A673 (cell line): ENCODE data around the gene PBX1. TPM values are rescaled to one million over a fixed set of nuclear protein-coding genes. Genes with fewer than 3 reads are reported as not detected.

Experiments used
- BruUV-seq: library from RNA; stranded (reverse); fragments of 400-500 nt; replicated peaks from 2 replicates; lab custom pipeline; 2021; lab: Mats Ljungman, UMichigan
- CTCF ChIA-PET: fragments of 300-600 bp; sonication (Branson Sonifier 250); formaldehyde crosslinking; loops from one replicate; lab custom pipeline; 2022; ENCODE audit warnings: antibody characterized with exemption; lab: Charles Lee
- POLR2A ChIA-PET: fragments of 300-600 bp; sonication (Branson Sonifier 250); formaldehyde crosslinking; loops from one replicate; lab custom pipeline; 2022; ENCODE audit warnings: antibody characterized with exemption; ENCODE audit not compliant: low non-redundant PET; lab: Charles Lee
- DNase-seq: peaks from one replicate; pipeline ENCODE4 v3.0.0-alpha.2; 2015; ENCODE audit warnings: low spot score
- H3K27ac ChIP-seq: fragments of 200-600 bp; sonication (generic); 2 replicates; pipeline ENCODE4 v1.5.1; 2016; ENCODE audit warnings: mixed run types, low read depth, mild to moderate bottlenecking, mixed read lengths, antibody characterized with exemption, low read length; ENCODE audit not compliant: poor library complexity, severe bottlenecking
- H3K27me3 ChIP-seq: fragments of 200-600 bp; sonication (generic); replicated peaks from 2 replicates; pipeline ENCODE4 v1.6.1; 2017; ENCODE audit warnings: mixed run types, low read depth, mild to moderate bottlenecking, mixed read lengths, antibody characterized with exemption, low read length; ENCODE audit not compliant: insufficient read depth, poor library complexity
- H3K36me3 ChIP-seq: fragments of 200-600 bp; sonication (generic); 2 replicates; pipeline ENCODE4 v1.6.1; 2016; ENCODE audit warnings: mixed run types, mild to moderate bottlenecking, mixed read lengths, antibody characterized with exemption, low read length; ENCODE audit not compliant: insufficient read depth, poor library complexity, severe bottlenecking
- H3K4me1 ChIP-seq: fragments of 200-600 bp; sonication (generic); 2 replicates; pipeline ENCODE4 v1.6.1; 2017; ENCODE audit warnings: mixed run types, mild to moderate bottlenecking, mixed read lengths, antibody characterized with exemption, low read length; ENCODE audit not compliant: insufficient read depth, poor library complexity, severe bottlenecking
- H3K4me3 ChIP-seq: fragments of 200-600 bp; sonication (generic); 2 replicates; pipeline ENCODE4 v1.5.1; 2016; ENCODE audit warnings: low read depth, mixed run types, mild to moderate bottlenecking, mixed read lengths, low read length; ENCODE audit not compliant: poor library complexity, severe bottlenecking
- H3K9me3 ChIP-seq: fragments of 200-600 bp; sonication (generic); 2 replicates; pipeline ENCODE4 v1.6.1; 2016; ENCODE audit warnings: mixed run types, low read depth, mild to moderate bottlenecking, mixed read lengths, antibody characterized with exemption, low read length; ENCODE audit not compliant: poor library complexity, severe bottlenecking
- EZH2 ChIP-seq: fragments of 200-600 bp; sonication (generic); IDR thresholded peaks from 2 replicates; pipeline ENCODE4 v1.6.1; 2017; ENCODE audit warnings: borderline replicate concordance, low read depth, mild to moderate bottlenecking, mixed read lengths, antibody characterized with exemption, low read length; ENCODE audit not compliant: poor library complexity, severe bottlenecking
- intact Hi-C: fragments of 100-400 bp; cut with micrococcal nuclease; formaldehyde crosslinking; loops from one replicate; pipeline ENCODE4 v1.10.0; 2022; ENCODE audit not compliant: unreplicated experiment
- total RNA-seq: library from RNA; stranded (reverse); gene quantifications from 2 replicates; pipeline ENCODE4 v1.2.3, GENCODE V29; 2021
- TF ChIP-seq, protein P1 (sequence below): fragments of 300-800, 200-600 bp; sonication (generic); conservative IDR thresholded peaks from 2 replicates; pipeline ENCODE4 v1.5.1; 2017; ENCODE audit warnings: low read depth, mild to moderate bottlenecking, antibody characterized with exemption, low read length, moderate library complexity, mixed read lengths

PBX1 gene
- total RNA-seq, 1 experiment from 2014 or later = 51.5 TPM

DNA sequence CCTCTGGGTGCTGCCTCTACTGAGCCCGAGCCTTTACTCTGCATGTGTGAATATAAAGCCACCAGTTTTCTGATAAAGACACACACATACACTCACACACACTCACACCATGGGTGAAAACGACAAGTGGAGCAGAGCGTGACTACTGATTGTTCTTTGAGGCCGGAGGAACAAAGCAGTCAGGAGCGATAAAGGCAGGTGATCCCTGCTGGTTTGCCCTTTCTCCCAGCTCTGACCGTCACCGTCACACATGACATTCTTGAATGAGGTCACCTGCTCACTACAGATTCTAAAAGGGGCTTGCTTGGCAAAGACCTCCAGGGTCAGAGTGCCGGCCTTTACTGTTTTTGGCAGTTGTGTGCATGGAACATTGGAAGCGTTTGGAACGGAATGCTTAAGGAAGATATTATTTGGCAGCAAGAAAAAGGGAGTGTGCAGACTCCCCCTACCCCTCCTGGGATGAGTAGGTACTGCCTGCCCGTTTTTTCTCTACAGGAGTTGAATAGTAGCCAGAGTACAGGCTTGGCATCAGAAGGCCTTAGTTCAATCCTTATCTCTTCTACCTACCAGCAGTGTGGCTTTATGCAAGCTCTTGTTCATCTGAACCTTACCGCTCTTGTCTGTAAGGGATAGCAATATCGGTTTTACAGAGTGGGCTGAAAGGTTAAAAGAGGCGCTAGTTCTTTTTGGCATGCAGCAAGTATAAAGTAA, 79.7 kb downstream of the PBX1 start:
- intact Hi-C loops = no loop called here
- TF ChIP-seq EZH2 = no peak
- TF ChIP-seq, protein P1, sequence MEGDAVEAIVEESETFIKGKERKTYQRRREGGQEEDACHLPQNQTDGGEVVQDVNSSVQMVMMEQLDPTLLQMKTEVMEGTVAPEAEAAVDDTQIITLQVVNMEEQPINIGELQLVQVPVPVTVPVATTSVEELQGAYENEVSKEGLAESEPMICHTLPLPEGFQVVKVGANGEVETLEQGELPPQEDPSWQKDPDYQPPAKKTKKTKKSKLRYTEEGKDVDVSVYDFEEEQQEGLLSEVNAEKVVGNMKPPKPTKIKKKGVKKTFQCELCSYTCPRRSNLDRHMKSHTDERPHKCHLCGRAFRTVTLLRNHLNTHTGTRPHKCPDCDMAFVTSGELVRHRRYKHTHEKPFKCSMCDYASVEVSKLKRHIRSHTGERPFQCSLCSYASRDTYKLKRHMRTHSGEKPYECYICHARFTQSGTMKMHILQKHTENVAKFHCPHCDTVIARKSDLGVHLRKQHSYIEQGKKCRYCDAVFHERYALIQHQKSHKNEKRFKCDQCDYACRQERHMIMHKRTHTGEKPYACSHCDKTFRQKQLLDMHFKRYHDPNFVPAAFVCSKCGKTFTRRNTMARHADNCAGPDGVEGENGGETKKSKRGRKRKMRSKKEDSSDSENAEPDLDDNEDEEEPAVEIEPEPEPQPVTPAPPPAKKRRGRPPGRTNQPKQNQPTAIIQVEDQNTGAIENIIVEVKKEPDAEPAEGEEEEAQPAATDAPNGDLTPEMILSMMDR = no peak
- no peaks in the 10 kb centered on the region for H3K27me3 ChIP-seq
- DNase-seq = no peak
- H3K4me3 ChIP-seq = no peak overlapping the region
- H3K9me3 ChIP-seq = no peaks in the 10 kb centered on the region
- no peak overlapping the region for H3K27ac ChIP-seq
- ChIA-PET POLR2A (no interaction called here), CTCF (no interaction called here)
- no peaks in the 10 kb centered on the region for H3K36me3 ChIP-seq
- H3K4me1 ChIP-seq = peaks cover 43% of the 10 kb centered on the region
- no TSS peak for BruUV-seq

DNA sequence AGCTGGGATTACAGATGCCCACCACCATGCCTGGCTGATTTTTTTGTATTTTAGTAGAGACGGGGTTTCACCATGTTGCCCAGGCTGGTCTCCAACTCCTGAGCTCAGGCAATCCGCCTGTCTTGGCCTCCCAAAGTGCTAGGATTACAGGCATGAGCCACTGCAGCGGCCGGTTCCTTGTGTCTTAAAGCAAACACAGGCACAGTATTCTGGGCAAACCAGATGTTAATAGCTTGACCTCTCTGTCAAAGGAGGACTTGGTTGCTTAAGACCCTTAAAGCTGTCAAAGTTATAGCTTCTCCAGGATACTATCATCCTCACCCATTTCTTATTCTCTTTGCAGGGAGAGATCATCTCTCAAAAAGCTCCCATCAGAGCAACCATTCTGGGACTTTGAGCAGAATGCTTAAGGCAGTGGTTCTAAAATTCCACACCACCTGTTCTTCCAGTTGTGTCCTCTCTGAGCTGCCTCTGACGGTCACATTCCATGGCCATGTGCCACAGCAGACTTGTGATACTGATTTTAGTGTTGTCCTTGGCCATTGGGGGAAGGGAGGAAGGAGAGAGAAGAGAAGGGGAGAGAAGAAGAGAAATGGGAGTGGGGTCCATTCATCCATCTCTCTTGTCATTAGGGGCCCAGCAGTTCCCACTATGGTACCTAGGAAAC, 81.8 kb downstream of the PBX1 start:
- Histone ChIP-seq H3K4me3 (no peak overlapping the region), H3K4me1 (peaks cover 43% of the 10 kb centered on the region), H3K9me3 (no peaks in the 10 kb centered on the region), H3K27me3 (no peaks in the 10 kb centered on the region), H3K27ac (no peak overlapping the region), H3K36me3 (no peaks in the 10 kb centered on the region)
- intact Hi-C loops = no loop called here
- BruUV-seq = no TSS peak
- TF ChIP-seq, protein P1 = no peak
- TF ChIP-seq EZH2 = no peak
- no peak for DNase-seq
- CTCF ChIA-PET = no interaction called here
- POLR2A ChIA-PET = no interaction called here

DNA sequence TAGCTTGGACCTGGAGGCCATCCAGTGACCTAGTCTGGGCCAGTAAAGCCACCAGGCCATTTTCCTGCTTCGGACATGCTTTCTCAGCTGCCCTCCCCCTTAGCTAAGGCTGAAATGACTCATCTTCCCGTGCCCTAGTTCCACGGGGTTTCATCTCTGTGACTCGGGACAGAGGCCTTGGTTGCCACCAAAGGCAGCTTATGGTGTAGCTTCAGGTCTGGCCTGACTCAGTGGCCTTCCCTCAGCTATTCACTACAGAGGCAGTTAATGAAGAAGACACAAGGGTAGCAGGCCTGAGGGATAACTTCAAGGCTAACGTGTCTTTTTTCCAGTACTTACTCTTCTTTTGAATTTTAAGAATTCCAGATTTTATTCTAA, 82.4 kb downstream of the PBX1 start:
- no peak for TF ChIP-seq EZH2
- TF ChIP-seq, protein P1 = no peak
- ChIA-PET CTCF (no interaction called here), POLR2A (no interaction called here)
- intact Hi-C loops = no loop called here
- DNase-seq = no peak
- H3K4me3 ChIP-seq = no peak overlapping the region
- no TSS peak for BruUV-seq
- no peak overlapping the region for H3K27ac ChIP-seq
- no peaks in the 10 kb centered on the region for H3K36me3 ChIP-seq
- H3K27me3 ChIP-seq = no peaks in the 10 kb centered on the region
- H3K9me3 ChIP-seq = no peaks in the 10 kb centered on the region
- H3K4me1 ChIP-seq = peaks cover 43% of the 10 kb centered on the region
